GM12801 (cell line): ENCODE measurements around the gene TMEM208.

Experiments
- TF ChIP-seq, protein P1 (sequence below): IDR thresholded peaks from one replicate; pipeline ENCODE4 v1.5.1; 2011; ENCODE audit warnings: control low read depth; ENCODE audit not compliant: insufficient read length; ENCODE audit errors: extremely low read depth

The TMEM208 gene

GRCh38 chr16:67228034-67228785 is 1.3 kb downstream of the TMEM208 start:
- TF ChIP-seq, protein P1, sequence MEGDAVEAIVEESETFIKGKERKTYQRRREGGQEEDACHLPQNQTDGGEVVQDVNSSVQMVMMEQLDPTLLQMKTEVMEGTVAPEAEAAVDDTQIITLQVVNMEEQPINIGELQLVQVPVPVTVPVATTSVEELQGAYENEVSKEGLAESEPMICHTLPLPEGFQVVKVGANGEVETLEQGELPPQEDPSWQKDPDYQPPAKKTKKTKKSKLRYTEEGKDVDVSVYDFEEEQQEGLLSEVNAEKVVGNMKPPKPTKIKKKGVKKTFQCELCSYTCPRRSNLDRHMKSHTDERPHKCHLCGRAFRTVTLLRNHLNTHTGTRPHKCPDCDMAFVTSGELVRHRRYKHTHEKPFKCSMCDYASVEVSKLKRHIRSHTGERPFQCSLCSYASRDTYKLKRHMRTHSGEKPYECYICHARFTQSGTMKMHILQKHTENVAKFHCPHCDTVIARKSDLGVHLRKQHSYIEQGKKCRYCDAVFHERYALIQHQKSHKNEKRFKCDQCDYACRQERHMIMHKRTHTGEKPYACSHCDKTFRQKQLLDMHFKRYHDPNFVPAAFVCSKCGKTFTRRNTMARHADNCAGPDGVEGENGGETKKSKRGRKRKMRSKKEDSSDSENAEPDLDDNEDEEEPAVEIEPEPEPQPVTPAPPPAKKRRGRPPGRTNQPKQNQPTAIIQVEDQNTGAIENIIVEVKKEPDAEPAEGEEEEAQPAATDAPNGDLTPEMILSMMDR, result no peak

DNA sequence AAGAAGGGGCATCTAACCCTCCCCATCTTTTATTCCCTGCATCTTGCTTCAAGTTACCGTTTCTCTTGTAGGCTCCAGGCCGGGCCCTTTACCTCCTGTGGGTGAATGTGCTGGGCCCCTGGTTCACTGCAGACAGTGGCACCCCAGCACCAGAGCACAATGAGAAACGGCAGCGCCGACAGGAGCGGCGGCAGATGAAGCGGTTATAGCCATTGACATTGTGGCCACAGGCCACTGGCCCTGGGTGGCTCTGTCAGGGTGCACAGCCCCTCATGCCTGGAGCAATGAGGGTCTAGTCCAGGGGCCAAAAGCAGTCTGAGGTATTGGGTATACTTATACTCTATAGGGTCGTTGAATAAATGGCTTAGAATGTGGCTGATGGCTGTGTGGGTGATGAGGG is 2.0 kb downstream of the TMEM208 start:
- TF ChIP-seq, protein P1, result no peak

DNA sequence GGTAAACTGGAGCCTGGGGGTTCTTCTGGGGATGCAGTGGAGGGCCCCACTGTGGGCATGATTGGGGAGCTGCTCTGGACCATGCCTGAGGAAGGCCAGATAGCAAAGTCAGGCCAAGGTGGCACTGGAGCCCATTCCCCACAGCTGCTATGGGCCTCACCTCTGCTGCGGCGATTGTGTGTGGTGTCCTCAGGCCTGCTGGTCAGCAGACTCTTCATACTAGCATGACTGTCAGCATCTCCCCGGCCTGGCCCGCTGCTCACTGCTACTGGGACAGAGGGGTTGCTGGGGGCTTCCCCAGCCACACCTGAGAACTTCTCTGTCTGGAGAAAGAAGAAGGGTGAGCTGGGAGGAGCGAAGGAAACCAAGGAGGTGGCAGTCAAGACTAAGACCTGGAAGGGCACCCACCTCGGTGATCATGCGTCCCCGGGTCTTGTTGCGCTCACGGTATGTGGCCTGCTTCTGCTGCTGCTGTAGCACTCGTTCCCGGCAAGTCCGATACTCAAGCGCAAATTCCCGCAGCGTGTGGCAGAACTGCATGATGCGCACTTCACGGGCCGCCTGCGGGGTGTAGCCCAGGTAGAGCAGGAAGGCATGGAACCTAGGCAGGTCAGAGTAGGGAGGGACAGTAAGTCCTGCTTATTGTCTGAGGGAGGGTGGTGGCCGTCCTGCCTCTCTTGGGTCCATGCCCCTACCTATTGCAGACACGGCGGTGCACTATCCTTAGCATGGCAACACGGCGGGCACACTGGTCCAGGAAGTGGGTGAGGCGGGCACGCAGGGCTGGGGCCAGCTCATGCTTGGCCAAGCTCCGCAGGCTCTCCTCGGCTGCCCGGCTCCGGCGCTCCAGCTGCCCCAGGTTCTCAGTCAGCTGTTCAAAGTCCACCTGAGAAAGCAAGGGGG is 3.2 kb downstream of the TMEM208 start:
- TF ChIP-seq, protein P1, result no peak

DNA sequence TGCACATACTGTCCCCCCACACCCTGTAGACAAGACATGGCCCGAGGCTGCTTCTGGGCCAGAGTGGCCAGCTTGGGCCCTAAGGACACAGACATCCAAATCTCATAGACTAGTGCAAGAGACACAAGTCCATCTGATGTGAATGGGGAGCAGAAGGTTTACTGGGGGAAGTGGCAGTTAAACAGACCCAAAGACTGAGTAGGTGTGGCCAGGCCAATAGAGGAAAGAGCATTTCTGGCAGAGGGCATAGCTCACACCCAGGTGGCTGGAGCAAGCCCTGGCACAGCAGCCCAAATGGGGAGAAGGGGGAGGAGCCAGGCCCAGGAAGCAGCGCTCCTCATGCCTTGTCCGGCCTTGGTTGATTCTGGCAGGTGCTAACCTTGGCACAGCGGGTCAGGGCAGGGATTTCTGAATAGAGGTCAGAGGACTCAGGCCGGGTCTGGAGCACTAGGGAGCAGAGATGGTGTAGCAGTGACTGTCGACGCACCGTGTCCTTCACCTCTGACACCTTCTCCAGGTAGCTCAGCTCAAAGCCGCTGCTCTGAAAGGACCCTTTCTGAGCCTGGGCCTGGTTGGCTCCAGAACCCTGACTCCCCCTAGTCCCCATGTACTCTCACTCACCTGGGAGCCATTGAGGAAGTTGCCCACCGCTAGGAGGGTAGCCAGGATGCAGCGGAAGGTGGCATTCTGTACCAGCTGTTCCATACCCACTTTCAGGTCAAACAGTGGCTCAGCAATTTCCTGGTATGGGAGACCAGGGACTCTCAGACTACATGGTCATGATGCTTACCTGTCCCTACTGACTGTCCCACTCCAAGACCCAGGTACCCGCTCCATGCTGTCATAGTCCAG is 4.1 kb downstream of the TMEM208 start:
- TF ChIP-seq, protein P1, result no peak

- TF ChIP-seq, protein P1, result no peak
Measured at GRCh38 chr16:67233596-67233995, 6.7 kb downstream of the TMEM208 start.

GRCh38 chr16:67234180-67234597 is 7.3 kb downstream of the TMEM208 start:
- TF ChIP-seq, protein P1, result no peak
